ENCODE measurements around the gene MVB12B.

The MVB12B gene

GRCh38 chr9:126440940-126441339 is 114.3 kb downstream of the MVB12B start:
- Histone ChIP-seq H3K36me3 (ENCODE audit: low read length) (no peaks in the 10 kb centered on the region), H3K79me2 (ENCODE audit: insufficient read depth, low read length) (no peaks in the 10 kb centered on the region), H4K20me1 (ENCODE audit: low read depth, low read length) (no peaks in the 10 kb centered on the region), H3K9me3 (ENCODE audit: insufficient read depth, low read length) (no peaks in the 10 kb centered on the region), H3K4me3 (ENCODE audit: insufficient read depth, low read length, poor library complexity, severe bottlenecking) (no peak overlapping the region), H3F3A (ENCODE audit: insufficient read depth) (no peaks in the 10 kb centered on the region), H3K27ac (ENCODE audit: low read depth, low read length) (no peak overlapping the region), H3K9ac (ENCODE audit: low read length) (no peak overlapping the region), H3K9me2 (replicated peaks; ENCODE audit: insufficient read depth, low read length) (no peaks in the 10 kb centered on the region), H2AFZ (ENCODE audit: low read depth, low read length, severe bottlenecking) (no peak overlapping the region), H3K27me3 (ENCODE audit: low read length) (no peaks in the 10 kb centered on the region), H3K4me2 (ENCODE audit: low read depth, low read length, poor library complexity, severe bottlenecking) (no peak overlapping the region)
- TF ChIP-seq EZH2phosphoT487 (conservative IDR thresholded peaks at IDR 0.05; ENCODE audit: low read length) (no peak), CTCF (IDR thresholded peaks at IDR 0.05; ENCODE audit: insufficient read depth, low read length, poor library complexity, severe bottlenecking) (no peak)

- Histone ChIP-seq H3K27ac (ENCODE audit: low read depth, low read length) (no peak overlapping the region), H3K27me3 (ENCODE audit: low read length) (no peaks in the 10 kb centered on the region), H3K79me2 (ENCODE audit: insufficient read depth, low read length) (no peaks in the 10 kb centered on the region), H3K4me2 (ENCODE audit: low read depth, low read length, poor library complexity, severe bottlenecking) (no peak overlapping the region), H2AFZ (ENCODE audit: low read depth, low read length, severe bottlenecking) (no peak overlapping the region), H3F3A (ENCODE audit: insufficient read depth) (no peaks in the 10 kb centered on the region), H3K9me3 (ENCODE audit: insufficient read depth, low read length) (no peaks in the 10 kb centered on the region), H3K4me3 (ENCODE audit: insufficient read depth, low read length, poor library complexity, severe bottlenecking) (no peak overlapping the region), H3K9me2 (replicated peaks; ENCODE audit: insufficient read depth, low read length) (no peaks in the 10 kb centered on the region), H3K9ac (ENCODE audit: low read length) (no peak overlapping the region), H3K36me3 (ENCODE audit: low read length) (no peaks in the 10 kb centered on the region), H4K20me1 (ENCODE audit: low read depth, low read length) (no peaks in the 10 kb centered on the region)
- TF ChIP-seq CTCF (IDR thresholded peaks at IDR 0.05; ENCODE audit: insufficient read depth, low read length, poor library complexity, severe bottlenecking) (no peak), EZH2phosphoT487 (conservative IDR thresholded peaks at IDR 0.05; ENCODE audit: low read length) (no peak)
Observed at GRCh38 chr9:126442636-126443035, 116.0 kb downstream of the MVB12B start.

- TF ChIP-seq CTCF (IDR thresholded peaks at IDR 0.05; ENCODE audit: insufficient read depth, low read length, poor library complexity, severe bottlenecking) (no peak), EZH2phosphoT487 (conservative IDR thresholded peaks at IDR 0.05; ENCODE audit: low read length) (no peak)
- H2AFZ ChIP-seq (ENCODE audit: low read depth, low read length, severe bottlenecking): no peak overlapping the region
- no peaks in the 10 kb centered on the region for H4K20me1 ChIP-seq (ENCODE audit: low read depth, low read length)
- H3K36me3 ChIP-seq (ENCODE audit: low read length): no peaks in the 10 kb centered on the region
- no peaks in the 10 kb centered on the region for H3K9me3 ChIP-seq (ENCODE audit: insufficient read depth, low read length)
- no peaks in the 10 kb centered on the region for H3F3A ChIP-seq (ENCODE audit: insufficient read depth)
- no peak overlapping the region for H3K4me2 ChIP-seq (ENCODE audit: low read depth, low read length, poor library complexity, severe bottlenecking)
- no peaks in the 10 kb centered on the region for H3K27me3 ChIP-seq (ENCODE audit: low read length)
- H3K27ac ChIP-seq (ENCODE audit: low read depth, low read length): no peak overlapping the region
- H3K9ac ChIP-seq (ENCODE audit: low read length): no peak overlapping the region
- H3K9me2 ChIP-seq (replicated peaks; ENCODE audit: insufficient read depth, low read length): no peaks in the 10 kb centered on the region
- no peaks in the 10 kb centered on the region for H3K79me2 ChIP-seq (ENCODE audit: insufficient read depth, low read length)
- H3K4me3 ChIP-seq (ENCODE audit: insufficient read depth, low read length, poor library complexity, severe bottlenecking): no peak overlapping the region
Observed at GRCh38 chr9:126443144-126443543, 116.5 kb downstream of the MVB12B start.

Measured in SU-DHL-6 (cell line).